Left lung (tissue), 10 donors: ENCODE data around the gene TACR2. TPM values are rescaled to one million over a fixed set of nuclear protein-coding genes. Genes with fewer than 3 reads are reported as not detected.

Source experiments
- ATAC-seq: fragments of 200-7000 bp; cut with Tn5 transposase; one replicate; pipeline ENCODE4 v1.9.1; 2020; ENCODE audit warnings: moderate library complexity
- DNase-seq, 4 donors: peaks; one replicate each; pipeline ENCODE4 v3.0.0-alpha.2; 2013 to 2020
- H3K27ac ChIP-seq, 2 donors: fragments of 200-600 bp; sonication (generic) in 1 of 2; one replicate each; pipeline versions ENCODE4 v1.5.0 to v1.8.0; 2020 to 2021
- H3K27me3 ChIP-seq, 2 donors: fragments of 200-600 bp; sonication (generic) in 1 of 2; one replicate each; pipeline versions ENCODE4 v1.5.0 to v1.8.0; 2020 to 2021
- H3K36me3 ChIP-seq, 2 donors: fragments of 200-600 bp; sonication (generic) in 1 of 2; one replicate each; pipeline versions ENCODE4 v1.5.0 to v1.8.0; 2020 to 2021
- H3K4me1 ChIP-seq, 2 donors: fragments of 200-600 bp; one replicate each; pipeline ENCODE4 v1.8.0; 2021
- H3K4me3 ChIP-seq, 2 donors: fragments of 200-600 bp; sonication (generic) in 1 of 2; one replicate each; pipeline versions ENCODE4 v1.5.0 to v1.8.0; 2020 to 2021; ENCODE audit warnings: mild to moderate bottlenecking in 1 of 2
- H3K9me3 ChIP-seq, 2 donors: fragments of 200-600 bp; sonication (generic) in 1 of 2; one replicate each; pipeline versions ENCODE4 v1.5.0 to v1.8.0; 2020 to 2021
- CTCF ChIP-seq, 2 donors: fragments of 200-600 bp; sonication (generic) in 1 of 2; IDR thresholded peaks; one replicate each; pipeline versions ENCODE4 v1.5.0 to v1.8.0; 2021; ENCODE audit warnings: antibody characterized with exemption in 2 of 2
- intact Hi-C, 2 donors: fragments of 100-400 bp; cut with DNase I; formaldehyde crosslinking; loops; one replicate each; pipeline versions ENCODE4 v1.11.2 to v1.14.2; 2022
- polyA plus RNA-seq, 6 donors: library from polyadenylated mRNA; unstranded; fragments of 120-200 nt; gene quantifications; one replicate each; pipeline ENCODE4 v1.2.1, GENCODE V29; 2013; ENCODE audit not compliant: insufficient read length in 6 of 6
- total RNA-seq, 2 donors: library from RNA; stranded (reverse); fragmentation: NEBNext Ultra II Directional; extraction: Animal tissue kit (Norgen Biotek cat#: 25700); gene quantifications; one replicate each; pipeline ENCODE4 v1.2.1, GENCODE V29; 2021
- donor health status: DM: no; HTN: yes; CAD: no.
- donor health status: DM: no; HTN: no; CAD: no.

The TACR2 gene
- total and polyA plus RNA-seq, 8 donors = 0.31 to 0.70 (median 0.45) TPM

GRCh38 chr10:69408318-69409175 lies 8.2 kb downstream of the TACR2 start:
- ATAC-seq (peak; percentile 92), DNase-seq (peak; percentile 84 to 98 (median 96))
- H3K4me3 ChIP-seq = peak overlapping the region; percentile 27 to 35
- peak overlapping the region; percentile 90 to 91 for H3K27ac ChIP-seq
- peaks cover 7 to 45% of the 10 kb centered on the region in 2 donors for H3K4me1 ChIP-seq
- peaks cover 0 to 9% of the 10 kb centered on the region in 2 donors for H3K36me3 ChIP-seq
- intact Hi-C loops = no loop called here
- no peaks in the 10 kb centered on the region for H3K9me3 ChIP-seq
- no peaks in the 10 kb centered on the region for H3K27me3 ChIP-seq
- peak; percentile 65 to 93 for TF ChIP-seq CTCF (IDR thresholded peaks at IDR 0.05)

- Histone ChIP-seq H3K36me3 (peaks cover 0 to 17% of the 10 kb centered on the region in 2 donors), H3K27me3 (no peaks in the 10 kb centered on the region), H3K4me3 (peak overlapping the region in 1 of 2 donors; percentile 35), H3K9me3 (no peaks in the 10 kb centered on the region), H3K27ac (peak overlapping the region; percentile 71 to 90), H3K4me1 (peaks cover 7 to 40% of the 10 kb centered on the region in 2 donors)
- intact Hi-C loops = no loop called here
- TF ChIP-seq CTCF (IDR thresholded peaks at IDR 0.05) = no peak
- ATAC-seq (peak; percentile 6), DNase-seq (no peak)
Measured at GRCh38 chr10:69407621-69408301, 9.0 kb downstream of the TACR2 start.

GRCh38 chr10:69406816-69407580 lies 9.7 kb downstream of the TACR2 start:
- H3K36me3 ChIP-seq = peaks cover 0 to 24% of the 10 kb centered on the region in 2 donors
- no peaks in the 10 kb centered on the region for H3K27me3 ChIP-seq
- ATAC-seq (no peak), DNase-seq (no peak)
- no peak overlapping the region for H3K4me3 ChIP-seq
- peak overlapping the region; percentile 11 to 13 for H3K27ac ChIP-seq
- intact Hi-C loops = no loop called here
- TF ChIP-seq CTCF (IDR thresholded peaks at IDR 0.05) = no peak
- no peaks in the 10 kb centered on the region for H3K9me3 ChIP-seq
- peaks cover 7 to 40% of the 10 kb centered on the region in 2 donors for H3K4me1 ChIP-seq

- ATAC-seq (no peak), DNase-seq (peak in 1 of 4 donors; percentile 45)
- H3K9me3 ChIP-seq = no peaks in the 10 kb centered on the region
- H3K27me3 ChIP-seq = no peaks in the 10 kb centered on the region
- no peak overlapping the region for H3K4me3 ChIP-seq
- peaks cover 7 to 40% of the 10 kb centered on the region in 2 donors for H3K4me1 ChIP-seq
- TF ChIP-seq CTCF (IDR thresholded peaks at IDR 0.05) = no peak
- peaks cover 0 to 31% of the 10 kb centered on the region in 2 donors for H3K36me3 ChIP-seq
- intact Hi-C loops = no loop called here
- peak overlapping the region; percentile 11 to 13 for H3K27ac ChIP-seq
Measured at GRCh38 chr10:69406302-69406811, 10.4 kb downstream of the TACR2 start.
